GM18505 (cell line): Measurements from ENCODE around the gene INHBA.

ENCODE experiments used
- ATAC-seq: cut with Tn5 transposase; IDR thresholded peaks from one replicate; pipeline ENCODE4 v1.9.1; 2021; ENCODE audit not compliant: unreplicated experiment
- POLR2A ChIP-seq: IDR thresholded peaks from 4 replicates; pipeline ENCODE4 v1.6.1; 2011; ENCODE audit warnings: borderline replicate concordance; ENCODE audit not compliant: insufficient read depth, insufficient read length; ENCODE audit errors: extremely low read depth

INHBA gene

DNA sequence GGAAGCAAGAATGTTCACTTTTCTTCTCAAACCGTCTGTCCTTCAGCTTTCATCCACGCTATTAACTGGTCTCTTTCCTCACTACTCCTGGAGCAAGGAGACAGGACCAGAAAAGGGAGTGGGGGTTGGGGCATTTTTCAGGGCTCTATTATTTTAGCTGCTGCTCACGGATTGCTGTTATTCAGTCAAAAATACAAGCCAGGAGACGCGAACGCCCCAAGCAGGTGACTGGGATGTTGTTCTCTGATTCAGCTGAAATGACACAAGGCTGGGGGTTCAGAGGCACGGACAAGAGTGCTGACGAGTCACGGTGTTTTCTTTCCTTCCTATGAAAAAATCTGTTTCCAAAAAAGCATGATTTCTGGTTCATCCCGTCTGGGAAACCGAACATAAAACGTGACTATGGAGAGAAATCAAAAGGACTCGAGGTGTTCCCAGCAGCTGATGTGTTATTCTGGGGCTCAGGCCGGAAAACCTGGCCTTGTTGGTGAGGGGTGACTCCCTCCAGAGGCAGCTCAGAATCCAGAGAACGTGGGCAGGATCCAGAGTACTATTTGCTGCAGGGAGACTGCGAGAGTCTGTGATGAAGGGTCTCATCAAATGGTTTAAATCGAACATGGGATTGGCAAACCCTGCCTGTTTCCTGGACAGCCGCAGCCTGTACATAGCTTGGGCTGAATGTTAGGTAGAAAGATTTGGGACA lies 3.5 kb upstream of the INHBA start:
- ATAC-seq, result no peak

GRCh38 chr7:41705109-41705901 lies 2.4 kb upstream of the INHBA start:
- peak; percentile 99 for ATAC-seq
- no peak for TF ChIP-seq POLR2A

More for the DNA sequence above, 3.5 kb upstream of the INHBA start:
- TF ChIP-seq POLR2A, result no peak

DNA sequence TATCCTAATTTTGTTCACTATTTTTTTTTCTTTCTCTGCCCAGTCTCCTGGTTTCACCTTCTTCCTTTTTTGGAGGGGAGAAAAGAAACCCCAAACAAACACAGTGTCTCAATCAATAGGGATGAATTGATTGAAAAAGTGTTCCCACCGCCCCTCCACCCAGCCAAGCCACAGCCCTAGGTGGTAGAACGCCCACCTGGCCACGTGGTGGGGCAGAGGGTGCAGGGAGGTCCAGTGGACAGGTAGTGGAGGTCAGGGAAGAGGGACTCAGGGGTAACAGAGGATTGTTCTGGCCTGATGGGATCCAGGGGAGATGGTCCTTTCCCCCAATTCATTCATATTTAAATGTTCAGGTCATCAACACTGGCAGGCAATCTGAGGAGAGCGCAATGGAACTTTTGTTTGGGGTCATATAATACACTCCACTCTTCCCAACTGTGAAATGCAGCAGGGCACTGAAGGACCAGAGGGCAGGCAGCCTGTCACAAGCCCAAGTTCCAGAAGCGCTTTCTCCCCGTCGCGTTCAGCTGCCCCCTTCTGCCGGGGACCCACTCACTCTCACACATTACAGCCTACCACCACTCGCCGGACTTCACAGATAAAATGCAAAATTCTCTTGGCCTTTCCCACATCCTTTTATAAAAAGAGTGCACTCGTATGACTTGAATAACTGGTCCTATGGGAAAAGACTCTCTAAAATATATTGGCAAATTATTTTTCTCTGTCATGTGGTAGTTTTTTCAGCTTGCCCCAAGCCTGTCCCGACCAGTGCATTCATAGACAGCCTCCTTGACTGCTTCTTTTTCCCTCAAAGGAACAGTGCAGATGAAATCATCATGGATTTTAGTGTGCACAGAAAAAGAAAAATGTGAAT lies 1.6 kb downstream of the INHBA start:
- ATAC-seq, result no peak
- no peak for TF ChIP-seq POLR2A

GRCh38 chr7:41700044-41700471 lies 2.8 kb downstream of the INHBA start:
- no peak for ATAC-seq
- TF ChIP-seq POLR2A, result no peak

DNA sequence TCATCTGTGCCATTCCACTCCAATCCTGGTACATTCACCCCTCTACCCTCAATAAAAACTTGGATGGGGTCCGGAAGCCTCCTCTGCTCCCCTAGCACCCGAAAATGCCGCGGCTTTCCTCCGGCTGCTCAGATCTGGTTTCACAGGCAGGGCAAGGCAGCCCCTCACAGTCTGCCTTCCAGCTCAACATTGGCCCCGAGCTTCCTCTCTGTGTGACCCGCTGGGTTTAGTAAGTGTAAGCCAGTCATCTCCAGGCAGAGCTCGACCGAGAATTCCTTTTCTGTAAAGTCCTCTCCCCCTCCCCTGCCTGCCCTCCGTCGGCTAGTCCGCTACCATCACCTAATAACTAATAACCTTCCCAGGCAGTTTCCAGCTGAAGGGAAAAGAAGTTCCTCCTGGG lies 3.4 kb downstream of the INHBA start:
- TF ChIP-seq POLR2A, result no peak
- ATAC-seq, result no peak

DNA sequence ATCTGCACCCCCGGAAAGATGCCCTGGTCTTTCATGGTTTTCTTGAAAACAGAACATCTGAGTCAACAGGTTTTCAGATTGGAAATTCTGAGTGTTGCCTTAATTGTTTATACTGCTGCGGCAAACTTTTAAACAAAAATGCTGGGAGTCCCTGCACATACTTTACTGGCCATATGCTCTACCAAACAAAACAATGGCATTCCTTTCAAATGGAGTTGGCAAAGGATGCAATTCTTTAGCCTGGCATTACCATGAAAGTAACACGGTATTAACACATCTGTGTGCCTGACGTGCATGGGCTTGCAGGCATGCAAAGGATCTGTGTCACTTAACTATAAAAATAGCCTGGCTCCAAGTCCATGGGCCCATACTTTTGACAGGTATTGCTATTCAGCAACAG lies 4.2 kb downstream of the INHBA start:
- no peak for TF ChIP-seq POLR2A
- no peak for ATAC-seq

DNA sequence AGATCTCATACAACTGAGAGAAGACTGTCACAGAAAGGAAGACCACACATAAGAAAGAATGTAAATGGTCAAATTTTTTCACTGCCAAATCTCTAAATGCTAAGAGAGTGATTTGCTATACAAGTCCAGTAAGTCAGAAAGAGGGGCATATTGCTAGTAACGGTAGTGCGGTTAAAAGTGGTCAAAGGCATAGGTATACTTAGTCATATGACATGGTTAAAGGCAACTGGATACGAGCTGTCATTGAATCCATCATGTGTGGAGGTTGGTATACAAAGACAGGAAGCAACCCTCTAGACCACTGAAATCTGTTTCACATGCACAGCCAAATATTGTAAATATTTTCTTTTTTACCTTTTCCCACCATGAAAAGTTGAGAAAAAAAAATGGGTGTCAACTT lies 4.8 kb downstream of the INHBA start:
- ATAC-seq, result no peak
- TF ChIP-seq POLR2A, result no peak

GRCh38 chr7:41696323-41696916 lies 6.5 kb downstream of the INHBA start:
- TF ChIP-seq POLR2A, result no peak
- peak; percentile 56 for ATAC-seq

DNA sequence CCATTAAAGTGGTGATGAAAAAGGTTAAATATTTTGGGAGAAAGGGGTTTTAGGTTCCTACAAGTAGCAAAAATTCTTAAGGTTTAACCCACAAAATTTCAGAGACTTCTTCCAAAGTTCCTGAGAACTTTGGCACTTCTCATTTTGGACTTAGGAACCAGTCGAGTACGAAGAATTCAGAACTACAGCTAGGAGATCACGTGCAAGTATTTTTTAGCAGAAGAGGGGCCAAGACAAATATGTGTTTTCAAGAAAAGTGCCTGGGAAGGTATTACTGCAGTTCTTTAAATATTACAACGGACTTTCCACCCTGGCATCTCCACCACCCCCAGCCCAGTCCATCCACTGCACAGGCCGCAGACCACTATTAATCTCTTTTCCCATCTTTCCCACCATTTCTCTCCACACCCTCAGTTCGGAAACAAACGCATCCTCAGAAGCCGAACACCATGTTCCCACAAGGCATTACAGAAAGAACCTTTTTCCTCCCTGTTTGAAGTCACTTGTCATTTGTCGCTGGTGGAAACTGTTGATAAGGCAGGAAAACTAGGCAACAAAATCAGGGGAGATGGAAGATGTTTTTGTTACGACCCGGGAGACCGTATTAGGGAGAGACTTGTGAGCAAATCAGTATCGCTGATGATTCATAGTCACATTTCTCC lies 7.1 kb downstream of the INHBA start:
- ATAC-seq, result no peak
- TF ChIP-seq POLR2A, result no peak

DNA sequence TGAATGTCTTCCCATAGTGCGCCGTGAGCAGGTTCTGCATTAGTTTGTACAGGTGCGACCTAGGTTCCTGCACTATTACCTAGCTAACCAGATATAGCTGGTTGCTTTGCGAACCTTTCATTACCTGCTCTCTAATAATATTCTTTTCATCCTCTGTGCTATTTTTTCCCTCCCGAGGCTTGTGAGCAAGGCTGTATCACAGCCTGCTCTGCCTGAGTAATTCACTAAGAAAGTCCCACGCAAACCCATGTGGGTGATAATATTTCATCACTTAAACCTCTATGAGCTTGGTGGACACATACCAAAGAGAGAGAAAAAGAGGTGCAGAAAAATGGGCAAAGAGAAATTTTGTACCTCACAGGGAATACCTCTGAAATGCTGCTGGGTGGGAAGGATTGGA lies 8.4 kb downstream of the INHBA start:
- no peak for ATAC-seq
- no peak for TF ChIP-seq POLR2A

DNA sequence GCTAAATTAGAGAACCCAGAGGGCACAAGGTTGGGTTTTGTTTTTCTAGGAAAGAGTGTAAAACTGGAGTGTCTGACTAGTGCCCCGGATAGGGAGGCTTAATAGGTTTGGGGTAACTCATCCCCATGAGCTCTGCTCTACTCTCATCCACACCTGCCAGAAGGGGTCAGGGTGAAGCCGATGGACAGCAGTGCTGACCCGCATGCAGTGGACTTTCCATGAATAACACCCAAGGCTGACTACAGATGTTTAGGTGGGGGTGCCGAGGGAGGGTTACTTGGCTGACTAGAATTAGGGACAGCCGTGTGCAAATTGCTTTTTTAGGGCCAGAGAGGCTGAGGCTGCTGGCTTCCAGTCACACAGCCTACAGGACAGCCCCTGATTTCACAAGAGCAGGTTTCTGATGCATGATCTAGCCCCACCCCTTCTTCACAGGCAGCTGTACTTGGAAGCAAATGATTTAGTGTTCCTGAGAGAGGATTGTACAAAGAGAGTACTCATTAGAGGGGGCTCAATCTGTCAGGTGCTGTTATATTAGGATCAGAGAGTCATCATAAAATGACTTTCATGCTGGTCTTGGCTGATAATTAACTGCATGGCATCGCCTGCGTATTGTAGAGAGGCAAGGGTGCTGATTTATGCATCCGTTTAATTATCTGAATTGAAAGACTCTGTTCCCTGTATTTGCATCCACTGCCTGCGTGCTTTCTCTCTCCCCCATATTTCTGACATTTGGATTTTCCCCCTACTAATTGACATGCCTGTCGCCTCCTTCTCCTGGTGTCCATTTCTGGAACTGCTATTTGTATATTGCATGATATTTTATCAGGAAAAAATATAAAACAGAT lies 9.5 kb downstream of the INHBA start:
- no peak for TF ChIP-seq POLR2A
- ATAC-seq, result no peak

- no peak for ATAC-seq
- TF ChIP-seq POLR2A, result no peak
These were observed 10.6 kb downstream of the INHBA start for GRCh38 chr7:41692251-41692650.
